Limb (tissue), 2 donors: ENCODE results near the gene FOXN3.

Source experiments
- DNase-seq, 2 donors: peaks; one replicate each; pipeline ENCODE4 v3.0.0-alpha.2; 2016; ENCODE audit errors: extremely low spot score in 2 of 2

Gene FOXN3

GRCh38 chr14:89382901-89383845 lies 33.9 kb downstream of the FOXN3 start:
- no peak for DNase-seq

GRCh38 chr14:89382487-89382886 lies 34.5 kb downstream of the FOXN3 start:
- no peak for DNase-seq

- no peak for DNase-seq
Observed at GRCh38 chr14:89379891-89380820, 36.9 kb downstream of the FOXN3 start.

- DNase-seq = no peak
Observed at GRCh38 chr14:89379006-89379405, 38.0 kb downstream of the FOXN3 start.

- no peak for DNase-seq
Observed at GRCh38 chr14:89378119-89378518, 38.9 kb downstream of the FOXN3 start.

GRCh38 chr14:89377544-89377943 lies 39.5 kb downstream of the FOXN3 start:
- DNase-seq = no peak

- DNase-seq = no peak
Observed at GRCh38 chr14:89374908-89375307, 42.1 kb downstream of the FOXN3 start.

GRCh38 chr14:89373185-89373584 lies 43.8 kb downstream of the FOXN3 start:
- no peak for DNase-seq

- DNase-seq = no peak
Observed at GRCh38 chr14:89372512-89372883, 44.5 kb downstream of the FOXN3 start.

- DNase-seq = no peak
Observed at GRCh38 chr14:89371585-89372511, 45.2 kb downstream of the FOXN3 start.

- DNase-seq = no peak
Observed at GRCh38 chr14:89370781-89371180, 46.3 kb downstream of the FOXN3 start.

GRCh38 chr14:89370381-89370780 lies 46.7 kb downstream of the FOXN3 start:
- DNase-seq = no peak

- DNase-seq = no peak
Observed at GRCh38 chr14:89369656-89370055, 47.4 kb downstream of the FOXN3 start.

- DNase-seq = no peak
Observed at GRCh38 chr14:89368490-89369477, 48.2 kb downstream of the FOXN3 start.

- no peak for DNase-seq
Observed at GRCh38 chr14:89367779-89368120, 49.3 kb downstream of the FOXN3 start.

- no peak for DNase-seq
Observed at GRCh38 chr14:89366864-89367778, 49.9 kb downstream of the FOXN3 start.

GRCh38 chr14:89365061-89365801 lies 51.8 kb downstream of the FOXN3 start:
- no peak for DNase-seq

GRCh38 chr14:89364316-89364715 lies 52.7 kb downstream of the FOXN3 start:
- no peak for DNase-seq
